B cell (primary cell): ENCODE data around the gene ZNRF4. TPM values are rescaled to one million over a fixed set of nuclear protein-coding genes. Genes with fewer than 3 reads are reported as not detected.

ENCODE experiments used
- ATAC-seq: fragments of 200-7000 bp; cut with Tn5 transposase; one replicate; pipeline ENCODE4 v1.10.0; 2021; ENCODE audit warnings: low read depth, mild to moderate bottlenecking, moderate number of reproducible peaks, moderate library complexity
- CTCF ChIA-PET: fragments of 350-600 bp; sonication (Branson Sonifier 250); formaldehyde crosslinking; loops from one replicate; lab custom pipeline; 2021; ENCODE audit warnings: antibody characterized with exemption, inconsistent platforms; lab: Charles Lee
- POLR2A ChIA-PET: fragments of 350-600 bp; sonication (Branson Sonifier 250); formaldehyde crosslinking; loops from one replicate; lab custom pipeline; 2021; ENCODE audit warnings: antibody characterized with exemption; lab: Charles Lee
- DNase-seq: peaks from one replicate; pipeline ENCODE4 v3.0.0; 2013
- H2AFZ ChIP-seq: 2 replicates; pipeline ENCODE4 v1.6.1; 2012; ENCODE audit warnings: mild to moderate bottlenecking, low read depth, low read length; ENCODE audit not compliant: insufficient read depth, poor library complexity, severe bottlenecking
- H3K27ac ChIP-seq, 2 donors: 1 replicate in 1 of 2; 2 replicates in 1 of 2; pipeline ENCODE4 v1.5.1; 2012 to 2013; ENCODE audit warnings: low read length in 2 of 2, mild to moderate bottlenecking in 2 of 2, moderate library complexity in 1 of 2
- H3K27me3 ChIP-seq, 4 experiments: fragments of 200-600 bp in 1 of 4; sonication (generic) in 1 of 4; replicated peaks in 1 of 4; 1 replicate in 2 of 4; 2 replicates in 2 of 4; pipeline versions ENCODE4 v1.6.1 to v1.7.0; 2013 to 2016; ENCODE audit warnings: low read length in 3 of 4, mild to moderate bottlenecking in 2 of 4, mixed read lengths in 1 of 4, moderate library complexity in 1 of 4; ENCODE audit not compliant: insufficient read depth in 4 of 4, control insufficient read depth in 3 of 4; ENCODE audit errors: control extremely low read depth in 1 of 4
- H3K36me3 ChIP-seq, 2 experiments: replicated peaks in 1 of 2; 1 replicate in 1 of 2; 2 replicates in 1 of 2; pipeline versions ENCODE4 v1.6.1 to v1.7.1; 2013; ENCODE audit warnings: low read length in 1 of 2; ENCODE audit not compliant: insufficient read depth in 2 of 2, control insufficient read depth in 1 of 2; ENCODE audit errors: control extremely low read depth in 1 of 2, extremely low read depth in 1 of 2
- H3K4me1 ChIP-seq, 2 donors: fragments of 200-600 bp in 1 of 2; sonication (generic) in 1 of 2; 1 replicate in 1 of 2; 2 replicates in 1 of 2; pipeline versions ENCODE4 v1.5.1 to v1.6.1; 2013 to 2017; ENCODE audit warnings: low read length in 2 of 2; ENCODE audit not compliant: control insufficient read depth in 2 of 2, insufficient read depth in 2 of 2
- H3K4me2 ChIP-seq: replicated peaks from 2 replicates; pipeline ENCODE3; 2012; ENCODE audit warnings: mild to moderate bottlenecking, low read depth, low read length; ENCODE audit not compliant: poor library complexity, severe bottlenecking
- H3K4me3 ChIP-seq, 5 experiments: fragments of 200-600 bp in 1 of 5; sonication (generic) in 1 of 5; 1 replicate in 3 of 5; 2 replicates in 2 of 5; pipeline versions ENCODE4 v1.5.1 to v1.7.0; 2011 to 2016; ENCODE audit warnings: low read length in 4 of 5, mild to moderate bottlenecking in 4 of 5, low read depth in 2 of 5, control low read depth in 1 of 5, moderate library complexity in 1 of 5; ENCODE audit not compliant: insufficient read depth in 1 of 5; ENCODE audit errors: control extremely low read depth in 1 of 5, extremely low read depth in 1 of 5
- H3K79me2 ChIP-seq: fragments of 200-600 bp; sonication (generic); one replicate; pipeline ENCODE4 v1.6.0; 2016; ENCODE audit warnings: low read length; ENCODE audit not compliant: control insufficient read depth, insufficient read depth
- H3K9ac ChIP-seq: fragments of 200-600 bp; sonication (generic); 2 replicates; pipeline ENCODE4 v1.6.1; 2017; ENCODE audit warnings: mild to moderate bottlenecking, low read length, moderate library complexity
- H3K9me3 ChIP-seq, 3 donors: one replicate each; pipeline versions ENCODE4 v1.6.1 to v1.7.1; 2013; ENCODE audit warnings: low read length in 2 of 3; ENCODE audit not compliant: control insufficient read depth in 2 of 3, insufficient read depth in 1 of 3; ENCODE audit errors: control extremely low read depth in 1 of 3
- H4K20me1 ChIP-seq: 2 replicates; pipeline ENCODE4 v1.6.0; 2012; ENCODE audit warnings: mild to moderate bottlenecking, low read length; ENCODE audit not compliant: insufficient read depth, control insufficient read depth, poor library complexity, severe bottlenecking
- H3K27ac Mint-ChIP-seq: one replicate; pipeline ENCODE4 v1.8.0; 2021; ENCODE audit warnings: mixed read lengths
- H3K27me3 Mint-ChIP-seq: one replicate; pipeline ENCODE4 v1.8.0; 2021; ENCODE audit warnings: mixed read lengths
- H3K4me1 Mint-ChIP-seq: one replicate; pipeline ENCODE4 v1.8.0; 2021; ENCODE audit warnings: mixed read lengths
- H3K4me3 Mint-ChIP-seq: one replicate; pipeline ENCODE4 v1.8.0; 2021; ENCODE audit warnings: mixed read lengths
- H3K9me3 Mint-ChIP-seq: one replicate; pipeline ENCODE4 v1.8.0; 2022; ENCODE audit warnings: mixed read lengths; ENCODE audit not compliant: insufficient read depth
- EZH2 ChIP-seq: IDR thresholded peaks from 2 replicates; pipeline ENCODE4 v1.6.1; 2012; ENCODE audit warnings: borderline replicate concordance, low read depth, mild to moderate bottlenecking, moderate library complexity, low read length; ENCODE audit not compliant: insufficient read depth, poor library complexity, severe bottlenecking
- WGBS: methylation state at CpG from one replicate; pipeline ENCODE4 v1.1.5; 2013; ENCODE audit warnings: missing lambda C conversion rate; ENCODE audit not compliant: insufficient coverage; 5-methylcytosine and 5-hydroxymethylcytosine counted together
- intact Hi-C: fragments of 100-400 bp; cut with micrococcal nuclease; formaldehyde crosslinking; loops from one replicate; pipeline ENCODE4 v1.10.0; 2022
- polyA plus RNA-seq: library from polyadenylated mRNA; depleted of rRNA; stranded (reverse); fragments of >200 nt; gene quantifications from 2 replicates; pipeline ENCODE4 v1.2.3, GENCODE V29; 2012
- total RNA-seq, 2 donors: library from RNA; stranded (reverse); fragments of 120-200 nt in 1 of 2; gene quantifications; 1 replicate in 1 of 2; 2 replicates in 1 of 2; pipeline versions ENCODE4 v1.2.3 to v1.2.4, GENCODE V29; 2013 to 2022
- TF ChIP-seq, protein P1 (sequence below): fragments of 200-600 bp; IDR thresholded peaks from one replicate; pipeline ENCODE4 v1.8.0; 2022; ENCODE audit warnings: antibody characterized with exemption, mild to moderate bottlenecking

ZNRF4 gene
- total and polyA plus RNA-seq, 2 donors (not counting 1 experiment from before 2014, with no cell fraction given), result not detected

- Histone ChIP-seq H3K27me3 (peaks cover 0 to 4% (median 2%) of the 10 kb centered on the region in 4 experiments), H3K27ac (no peak overlapping the region), H3K79me2 (no peaks in the 10 kb centered on the region), H3K36me3 (no peaks in the 10 kb centered on the region), H3K9me3 (peaks cover 0 to 36% (median 8%) of the 10 kb centered on the region in 3 donors), H2AFZ (no peak overlapping the region), H3K4me1 (no peaks in the 10 kb centered on the region), H3K4me2 (no peak overlapping the region), H3K4me3 (no peak overlapping the region), H3K9ac (no peak overlapping the region), H4K20me1 (no peaks in the 10 kb centered on the region)
- WGBS, result no CpG with 5 or more reads among the region's 3 CpGs
- no peaks in the 10 kb centered on the region for H3K4me1 Mint-ChIP-seq
- CTCF ChIA-PET, result no interaction called here
- H3K4me3 Mint-ChIP-seq, result no peak overlapping the region
- peaks cover 14% of the 10 kb centered on the region for H3K27me3 Mint-ChIP-seq
- no peak for TF ChIP-seq EZH2
- TF ChIP-seq, protein P1, sequence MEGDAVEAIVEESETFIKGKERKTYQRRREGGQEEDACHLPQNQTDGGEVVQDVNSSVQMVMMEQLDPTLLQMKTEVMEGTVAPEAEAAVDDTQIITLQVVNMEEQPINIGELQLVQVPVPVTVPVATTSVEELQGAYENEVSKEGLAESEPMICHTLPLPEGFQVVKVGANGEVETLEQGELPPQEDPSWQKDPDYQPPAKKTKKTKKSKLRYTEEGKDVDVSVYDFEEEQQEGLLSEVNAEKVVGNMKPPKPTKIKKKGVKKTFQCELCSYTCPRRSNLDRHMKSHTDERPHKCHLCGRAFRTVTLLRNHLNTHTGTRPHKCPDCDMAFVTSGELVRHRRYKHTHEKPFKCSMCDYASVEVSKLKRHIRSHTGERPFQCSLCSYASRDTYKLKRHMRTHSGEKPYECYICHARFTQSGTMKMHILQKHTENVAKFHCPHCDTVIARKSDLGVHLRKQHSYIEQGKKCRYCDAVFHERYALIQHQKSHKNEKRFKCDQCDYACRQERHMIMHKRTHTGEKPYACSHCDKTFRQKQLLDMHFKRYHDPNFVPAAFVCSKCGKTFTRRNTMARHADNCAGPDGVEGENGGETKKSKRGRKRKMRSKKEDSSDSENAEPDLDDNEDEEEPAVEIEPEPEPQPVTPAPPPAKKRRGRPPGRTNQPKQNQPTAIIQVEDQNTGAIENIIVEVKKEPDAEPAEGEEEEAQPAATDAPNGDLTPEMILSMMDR, result no peak
- intact Hi-C loops, result no loop called here
- peaks cover 4% of the 10 kb centered on the region for H3K9me3 Mint-ChIP-seq
- no peak for DNase-seq
- no peak overlapping the region for H3K27ac Mint-ChIP-seq
- POLR2A ChIA-PET, result no interaction called here
- ATAC-seq, result no peak
Measured at GRCh38 chr19:5463959-5464358, 8.7 kb downstream of the ZNRF4 start.

DNA sequence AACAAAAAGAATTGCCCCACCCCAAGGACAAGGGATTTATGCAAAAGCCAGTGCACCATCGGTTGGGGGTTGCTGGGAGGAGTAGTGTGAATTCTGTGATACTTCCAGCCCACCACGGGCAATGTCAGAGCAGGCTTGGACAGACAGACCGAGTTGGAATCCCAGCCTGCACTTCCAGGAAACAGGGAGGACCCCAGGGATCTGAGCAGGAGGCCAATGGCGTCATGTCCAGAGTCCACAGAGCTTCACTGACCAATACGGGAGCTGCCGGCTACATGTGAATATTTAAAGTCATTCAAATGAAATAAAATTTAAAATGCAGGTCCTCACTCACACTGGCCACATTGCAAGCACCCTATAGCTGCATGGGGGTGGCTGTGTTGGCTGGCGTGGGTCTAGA lies 10.9 kb downstream of the ZNRF4 start:
- Histone ChIP-seq H3K4me3 (no peak overlapping the region), H4K20me1 (no peaks in the 10 kb centered on the region), H3K79me2 (no peaks in the 10 kb centered on the region), H3K9ac (no peak overlapping the region), H3K4me2 (no peak overlapping the region), H3K27me3 (peaks cover 0 to 4% (median 2%) of the 10 kb centered on the region in 4 experiments), H3K36me3 (no peaks in the 10 kb centered on the region), H3K9me3 (peaks cover 0 to 24% (median 8%) of the 10 kb centered on the region in 3 donors), H3K27ac (no peak overlapping the region), H2AFZ (no peak overlapping the region), H3K4me1 (no peaks in the 10 kb centered on the region)
- no peak overlapping the region for H3K4me3 Mint-ChIP-seq
- H3K27ac Mint-ChIP-seq, result no peak overlapping the region
- peaks cover 14% of the 10 kb centered on the region for H3K27me3 Mint-ChIP-seq
- CTCF ChIA-PET, result no interaction called here
- POLR2A ChIA-PET, result no interaction called here
- no peak for DNase-seq
- ATAC-seq, result no peak
- WGBS, result 68% methylated on average over 3 of the region's 7 CpGs
- no peaks in the 10 kb centered on the region for H3K4me1 Mint-ChIP-seq
- no peak for TF ChIP-seq EZH2
- TF ChIP-seq, protein P1, result no peak
- intact Hi-C loops, result no loop called here
- peaks cover 4% of the 10 kb centered on the region for H3K9me3 Mint-ChIP-seq
